ENCODE data around the gene MYPN.
A peak's percentile ranks its signal among the peaks of the same experiment; 100 is the strongest.

DNA sequence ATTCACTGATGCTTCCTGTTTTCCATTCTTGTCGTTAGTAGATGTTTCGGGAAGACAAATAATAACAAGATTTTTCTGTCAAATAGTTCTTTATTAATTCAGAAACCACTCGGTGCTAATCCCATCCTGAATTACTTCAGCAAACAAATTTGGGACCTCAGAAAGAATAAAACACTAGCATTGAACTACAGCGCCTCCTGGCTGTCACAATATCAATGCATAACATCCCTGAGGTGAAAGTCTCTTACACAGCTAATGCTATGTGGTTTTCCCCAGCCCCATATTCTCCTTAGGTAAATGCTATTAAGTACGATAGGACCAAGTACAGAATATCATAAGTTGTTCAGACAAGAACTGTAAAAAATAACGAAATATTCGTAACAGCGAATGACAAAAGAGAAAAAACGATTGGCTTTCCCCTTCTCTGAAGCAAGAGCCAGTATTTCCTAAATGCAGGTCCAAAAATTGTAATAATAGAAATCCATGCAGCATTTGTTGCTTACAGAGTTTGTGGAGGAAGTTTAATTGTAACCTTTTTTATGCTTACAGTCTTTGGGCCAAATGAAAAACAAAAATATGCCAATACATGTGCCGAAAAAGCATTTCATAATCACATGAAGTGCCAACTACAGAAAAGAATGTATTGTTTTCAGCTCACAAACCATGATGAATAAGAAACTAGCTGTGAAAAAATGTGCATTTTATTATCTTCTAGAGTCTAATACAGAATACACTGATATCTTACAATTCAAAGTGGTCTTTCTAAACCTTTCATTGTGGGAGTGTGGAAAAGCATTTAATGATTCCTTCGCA is 47.3 kb downstream of the MYPN start:
- TF ChIP-seq, protein P1, sequence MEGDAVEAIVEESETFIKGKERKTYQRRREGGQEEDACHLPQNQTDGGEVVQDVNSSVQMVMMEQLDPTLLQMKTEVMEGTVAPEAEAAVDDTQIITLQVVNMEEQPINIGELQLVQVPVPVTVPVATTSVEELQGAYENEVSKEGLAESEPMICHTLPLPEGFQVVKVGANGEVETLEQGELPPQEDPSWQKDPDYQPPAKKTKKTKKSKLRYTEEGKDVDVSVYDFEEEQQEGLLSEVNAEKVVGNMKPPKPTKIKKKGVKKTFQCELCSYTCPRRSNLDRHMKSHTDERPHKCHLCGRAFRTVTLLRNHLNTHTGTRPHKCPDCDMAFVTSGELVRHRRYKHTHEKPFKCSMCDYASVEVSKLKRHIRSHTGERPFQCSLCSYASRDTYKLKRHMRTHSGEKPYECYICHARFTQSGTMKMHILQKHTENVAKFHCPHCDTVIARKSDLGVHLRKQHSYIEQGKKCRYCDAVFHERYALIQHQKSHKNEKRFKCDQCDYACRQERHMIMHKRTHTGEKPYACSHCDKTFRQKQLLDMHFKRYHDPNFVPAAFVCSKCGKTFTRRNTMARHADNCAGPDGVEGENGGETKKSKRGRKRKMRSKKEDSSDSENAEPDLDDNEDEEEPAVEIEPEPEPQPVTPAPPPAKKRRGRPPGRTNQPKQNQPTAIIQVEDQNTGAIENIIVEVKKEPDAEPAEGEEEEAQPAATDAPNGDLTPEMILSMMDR (IDR thresholded peaks at IDR 0.05), result peak; percentile 59 to 87 (median 76)
- TF ChIP-seq POLR2A (IDR thresholded peaks at IDR 0.05), result no peak

Data from body of pancreas (tissue), 4 donors.